ENCODE measurements around the gene ZGPAT.
"Not testable (repeated sequence)": the region's sequence is repeated elsewhere in the genome, so short reads cannot be mapped to it uniquely, and the experiment has no call there.

GRCh38 chr20:63722967-63723622 lies 15.3 kb downstream of the ZGPAT start:
- not testable (repeated sequence) for TF ChIP-seq EZH2phosphoT487 (IDR thresholded peaks at IDR 0.05; ENCODE audit: borderline replicate concordance); CTCF (conservative IDR thresholded peaks at IDR 0.05; ENCODE audit: low read length)
